Measurements from ENCODE around the gene PSMC3.

Gene PSMC3

GRCh38 chr11:47395223-47396048, 30.8 kb downstream of the PSMC3 start:
- in situ Hi-C loops (cut with HindIII; ENCODE audit: low sequenced_read_pairs) = no loop called here

GRCh38 chr11:47394322-47395222, 31.7 kb downstream of the PSMC3 start:
- in situ Hi-C loops (cut with HindIII; ENCODE audit: low sequenced_read_pairs) = no loop called here

- in situ Hi-C loops (cut with HindIII; ENCODE audit: low sequenced_read_pairs) = no loop called here
Observed at GRCh38 chr11:47394050-47394321, 32.3 kb downstream of the PSMC3 start.

- in situ Hi-C loops (cut with HindIII; ENCODE audit: low sequenced_read_pairs) = no loop called here
Observed at GRCh38 chr11:47393163-47394049, 32.8 kb downstream of the PSMC3 start.

GRCh38 chr11:47392546-47393162, 33.6 kb downstream of the PSMC3 start:
- in situ Hi-C loops (cut with HindIII; ENCODE audit: low sequenced_read_pairs) = no loop called here

GRCh38 chr11:47391711-47392432, 34.4 kb downstream of the PSMC3 start:
- in situ Hi-C loops (cut with HindIII; ENCODE audit: low sequenced_read_pairs) = no loop called here

- in situ Hi-C loops (cut with HindIII; ENCODE audit: low sequenced_read_pairs) = no loop called here
Observed at GRCh38 chr11:47391077-47391583, 35.1 kb downstream of the PSMC3 start.

GRCh38 chr11:47390422-47390760, 35.8 kb downstream of the PSMC3 start:
- in situ Hi-C loops (cut with HindIII; ENCODE audit: low sequenced_read_pairs) = no loop called here

GRCh38 chr11:47389577-47390421, 36.4 kb downstream of the PSMC3 start:
- in situ Hi-C loops (cut with HindIII; ENCODE audit: low sequenced_read_pairs) = no loop called here

GRCh38 chr11:47388697-47389576, 37.3 kb downstream of the PSMC3 start:
- in situ Hi-C loops (cut with HindIII; ENCODE audit: low sequenced_read_pairs) = no loop called here

GRCh38 chr11:47387944-47388696, 38.1 kb downstream of the PSMC3 start:
- in situ Hi-C loops (cut with HindIII; ENCODE audit: low sequenced_read_pairs) = no loop called here

GRCh38 chr11:47384498-47384897, 41.7 kb downstream of the PSMC3 start:
- in situ Hi-C loops (cut with HindIII; ENCODE audit: low sequenced_read_pairs) = no loop called here

- in situ Hi-C loops (cut with HindIII; ENCODE audit: low sequenced_read_pairs) = no loop called here
Observed at GRCh38 chr11:47383071-47383470, 43.2 kb downstream of the PSMC3 start.

GRCh38 chr11:47380078-47380477, 46.2 kb downstream of the PSMC3 start:
- in situ Hi-C loops (cut with HindIII; ENCODE audit: low sequenced_read_pairs) = no loop called here

- in situ Hi-C loops (cut with HindIII; ENCODE audit: low sequenced_read_pairs) = no loop called here
Observed at GRCh38 chr11:47379317-47379716, 46.9 kb downstream of the PSMC3 start.

GRCh38 chr11:47378836-47379170, 47.4 kb downstream of the PSMC3 start:
- in situ Hi-C loops (cut with HindIII; ENCODE audit: low sequenced_read_pairs) = no loop called here

GRCh38 chr11:47378010-47378835, 48.0 kb downstream of the PSMC3 start, which contains the start of gene SPI1:
Gene SPI1, minus strand, starts transcription at chr11:47378547. Its CDS starts 194 bp downstream, at chr11:47378353.
- in situ Hi-C loops (cut with HindIII; ENCODE audit: low sequenced_read_pairs) = no loop called here
